HCT116 (cell line): Measurements from ENCODE around the gene ABCB6.

ENCODE experiments used
- CEBPB ChIP-seq: IDR thresholded peaks from 2 replicates; pipeline ENCODE4 v1.6.1; 2012; ENCODE audit warnings: low read depth
- CTCF ChIP-seq, 3 experiments: fragments of 200-600 bp in 1 of 3; sonication (generic) in 1 of 3; IDR thresholded peaks in 2 of 3; conservative IDR thresholded peaks in 1 of 3; 2 replicates each; pipeline ENCODE4 v1.5.1; 2012 to 2017; ENCODE audit warnings: low read depth in 2 of 3, low read length in 2 of 3, antibody characterized with exemption in 1 of 3, borderline replicate concordance in 1 of 3, control low read depth in 1 of 3, mild to moderate bottlenecking in 1 of 3, mixed read lengths in 1 of 3, mixed run types in 1 of 3, moderate library complexity in 1 of 3; ENCODE audit not compliant: insufficient read depth in 1 of 3
- EZH2 ChIP-seq: fragments of 200-600 bp; sonication (generic); IDR thresholded peaks from 2 replicates; pipeline ENCODE4 v1.6.1; 2017; ENCODE audit warnings: antibody characterized with exemption, mixed run types
- EZH2phosphoT487 ChIP-seq: fragments of 200-600 bp; IDR thresholded peaks from 2 replicates; pipeline ENCODE4 v1.6.1; 2018; ENCODE audit warnings: antibody characterized with exemption, borderline replicate concordance
- FOSL1 ChIP-seq: IDR thresholded peaks from 2 replicates; pipeline ENCODE4 v1.6.1; 2012; ENCODE audit warnings: low read depth
- MAX ChIP-seq: IDR thresholded peaks from 2 replicates; pipeline ENCODE4 v1.6.1; 2012
- POLR2A ChIP-seq: IDR thresholded peaks from 2 replicates; pipeline ENCODE4 v1.7.0; 2011; ENCODE audit warnings: borderline replicate concordance; ENCODE audit not compliant: insufficient read depth, insufficient read length; ENCODE audit errors: extremely low read depth
- POLR2AphosphoS5 ChIP-seq: IDR thresholded peaks from 2 replicates; pipeline ENCODE4 v1.6.1; 2011; ENCODE audit warnings: mild to moderate bottlenecking, low read depth, low read length, moderate library complexity
- RAD21 ChIP-seq: IDR thresholded peaks from 2 replicates; pipeline ENCODE4 v1.6.1; 2012; ENCODE audit warnings: low read depth, mild to moderate bottlenecking
- REST ChIP-seq: IDR thresholded peaks from 2 replicates; pipeline ENCODE4 v1.6.1; 2012; ENCODE audit warnings: low read depth
- SP1 ChIP-seq: IDR thresholded peaks from 2 replicates; pipeline ENCODE4 v1.6.1; 2012; ENCODE audit warnings: low read depth
- SRF ChIP-seq: IDR thresholded peaks from 2 replicates; pipeline ENCODE4 v1.6.1; 2012; ENCODE audit warnings: low read depth
- TCF7L2 ChIP-seq: IDR thresholded peaks from 2 replicates; pipeline ENCODE4 v1.7.0; 2011; ENCODE audit warnings: borderline replicate concordance, inconsistent platforms; ENCODE audit not compliant: insufficient read depth, insufficient read length; ENCODE audit errors: extremely low read depth
- ZNF274 ChIP-seq: fragments of 200-500 bp; sonication (Bioruptor generic); IDR thresholded peaks from 2 replicates; pipeline ENCODE4 v1.6.1; 2014; ENCODE audit warnings: mild to moderate bottlenecking, low read depth, low read length, inconsistent platforms

- TF ChIP-seq ZNF274, result no peak
- TF ChIP-seq EZH2, result no peak
- TF ChIP-seq POLR2AphosphoS5, result no peak; the same call in none of the 2 replicates
- no peak for TF ChIP-seq CTCF (IDR thresholded peaks at IDR 0.05 in 2 of 3, conservative IDR thresholded peaks at IDR 0.05 in 1 of 3; ENCODE audit: borderline replicate concordance in 1 of 3, insufficient read depth in 1 of 3, low read depth in 2 of 3, low read length in 2 of 3)
- TF ChIP-seq TCF7L2, result no peak
- no peak for TF ChIP-seq EZH2phosphoT487
- no peak for TF ChIP-seq POLR2A
- no peak for TF ChIP-seq FOSL1
- TF ChIP-seq RAD21, result no peak
- no peak for TF ChIP-seq CEBPB
- TF ChIP-seq SRF, result no peak
- no peak for TF ChIP-seq SP1
- no peak for TF ChIP-seq REST
- no peak for TF ChIP-seq MAX
Observed at GRCh38 chr2:219249203-219249980, 30.6 kb upstream of the ABCB6 start.
